ENCODE data around the gene PPP2R2B. TPM values are rescaled to one million over a fixed set of nuclear protein-coding genes. Genes with fewer than 3 reads are reported as not detected.

The PPP2R2B gene
- total RNA-seq, 1 experiment from 2014 or later: not detected

DNA sequence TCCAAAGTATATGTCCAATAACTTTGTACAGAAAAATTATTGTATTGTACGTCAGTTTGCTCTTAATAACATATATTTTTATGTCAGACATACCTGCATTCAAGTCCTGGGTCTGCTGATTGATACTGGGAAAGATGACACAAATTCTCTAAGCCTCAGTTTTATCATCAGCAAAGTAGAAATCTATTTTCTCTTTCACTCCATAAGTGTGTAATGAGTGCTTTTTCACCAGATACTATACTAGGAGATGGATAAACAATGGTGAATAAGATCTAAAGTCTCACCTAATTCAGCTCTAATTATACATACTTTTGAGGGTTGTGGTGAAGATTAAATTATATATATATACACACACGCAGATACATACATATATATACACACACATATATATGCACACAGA is 12.3 kb downstream of the PPP2R2B start:
- ChIA-PET CTCF (no interaction called here), POLR2A (no interaction called here), RAD21 (ENCODE audit: low non-redundant PET in 1 of 2, low total read pairs in 2 of 2, uncharacterized antibody in 2 of 2, unreplicated experiment in 2 of 2) (no interaction called here)
- H3K79me2 ChIP-seq (ENCODE audit: insufficient read depth, low read length): no peaks in the 10 kb centered on the region
- BruUV-seq (replicated peaks): no TSS peak
- H3K36me3 ChIP-seq (ENCODE audit: control insufficient read depth in 1 of 2, insufficient read depth in 2 of 2, low read length in 2 of 2): no peaks in the 10 kb centered on the region
- H3K4me3 ChIP-seq (replicated peaks in 1 of 2; ENCODE audit: low read depth in 1 of 2, low read length in 2 of 2): no peak overlapping the region
- no peaks in the 10 kb centered on the region for H3K27me3 ChIP-seq (ENCODE audit: insufficient read depth, low read length)
- ATAC-seq: no peak
- no peaks in the 10 kb centered on the region for H3K9me3 ChIP-seq (ENCODE audit: control insufficient read depth in 1 of 2, insufficient read depth in 1 of 2, low read depth in 1 of 2, low read length in 2 of 2)
- TF ChIP-seq EGR1 (IDR thresholded peaks at IDR 0.05; ENCODE audit: low read depth): no peak
- no peak for TF ChIP-seq TCF7L2 (IDR thresholded peaks at IDR 0.05; ENCODE audit: borderline replicate concordance, extremely low read depth, insufficient read depth, insufficient read length)
- no peak for TF ChIP-seq CBX3 (IDR thresholded peaks at IDR 0.05; ENCODE audit: low read depth)
- TF ChIP-seq ATF3 (IDR thresholded peaks at IDR 0.05): no peak
- TF ChIP-seq, protein P1, sequence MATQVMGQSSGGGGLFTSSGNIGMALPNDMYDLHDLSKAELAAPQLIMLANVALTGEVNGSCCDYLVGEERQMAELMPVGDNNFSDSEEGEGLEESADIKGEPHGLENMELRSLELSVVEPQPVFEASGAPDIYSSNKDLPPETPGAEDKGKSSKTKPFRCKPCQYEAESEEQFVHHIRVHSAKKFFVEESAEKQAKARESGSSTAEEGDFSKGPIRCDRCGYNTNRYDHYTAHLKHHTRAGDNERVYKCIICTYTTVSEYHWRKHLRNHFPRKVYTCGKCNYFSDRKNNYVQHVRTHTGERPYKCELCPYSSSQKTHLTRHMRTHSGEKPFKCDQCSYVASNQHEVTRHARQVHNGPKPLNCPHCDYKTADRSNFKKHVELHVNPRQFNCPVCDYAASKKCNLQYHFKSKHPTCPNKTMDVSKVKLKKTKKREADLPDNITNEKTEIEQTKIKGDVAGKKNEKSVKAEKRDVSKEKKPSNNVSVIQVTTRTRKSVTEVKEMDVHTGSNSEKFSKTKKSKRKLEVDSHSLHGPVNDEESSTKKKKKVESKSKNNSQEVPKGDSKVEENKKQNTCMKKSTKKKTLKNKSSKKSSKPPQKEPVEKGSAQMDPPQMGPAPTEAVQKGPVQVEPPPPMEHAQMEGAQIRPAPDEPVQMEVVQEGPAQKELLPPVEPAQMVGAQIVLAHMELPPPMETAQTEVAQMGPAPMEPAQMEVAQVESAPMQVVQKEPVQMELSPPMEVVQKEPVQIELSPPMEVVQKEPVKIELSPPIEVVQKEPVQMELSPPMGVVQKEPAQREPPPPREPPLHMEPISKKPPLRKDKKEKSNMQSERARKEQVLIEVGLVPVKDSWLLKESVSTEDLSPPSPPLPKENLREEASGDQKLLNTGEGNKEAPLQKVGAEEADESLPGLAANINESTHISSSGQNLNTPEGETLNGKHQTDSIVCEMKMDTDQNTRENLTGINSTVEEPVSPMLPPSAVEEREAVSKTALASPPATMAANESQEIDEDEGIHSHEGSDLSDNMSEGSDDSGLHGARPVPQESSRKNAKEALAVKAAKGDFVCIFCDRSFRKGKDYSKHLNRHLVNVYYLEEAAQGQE (IDR thresholded peaks at IDR 0.05; ENCODE audit: low read depth): no peak
- no peak for TF ChIP-seq CEBPB (IDR thresholded peaks at IDR 0.05; ENCODE audit: low read depth)
- no peak for TF ChIP-seq MAX (IDR thresholded peaks at IDR 0.05)
- TF ChIP-seq ELF1 (IDR thresholded peaks at IDR 0.05; ENCODE audit: borderline replicate concordance, low read depth): no peak
- no peak for TF ChIP-seq ZFX (IDR thresholded peaks at IDR 0.05)
- TF ChIP-seq FOSL1 (IDR thresholded peaks at IDR 0.05; ENCODE audit: low read depth): no peak
- TF ChIP-seq SRF (IDR thresholded peaks at IDR 0.05; ENCODE audit: low read depth): no peak
- TF ChIP-seq SP1 (IDR thresholded peaks at IDR 0.05; ENCODE audit: low read depth): no peak
- no peak for TF ChIP-seq ZNF274 (IDR thresholded peaks at IDR 0.05; ENCODE audit: low read depth, low read length)
- no peak for TF ChIP-seq POLR2AphosphoS5 (IDR thresholded peaks at IDR 0.05; ENCODE audit: low read depth, low read length)
- no peak for TF ChIP-seq EZH2phosphoT487 (IDR thresholded peaks at IDR 0.05; ENCODE audit: borderline replicate concordance)
- TF ChIP-seq POLR2A (IDR thresholded peaks at IDR 0.05; ENCODE audit: borderline replicate concordance, extremely low read depth, insufficient read depth, insufficient read length): no peak
- TF ChIP-seq CTCF (IDR thresholded peaks at IDR 0.05 in 2 of 3, conservative IDR thresholded peaks at IDR 0.05 in 1 of 3; ENCODE audit: borderline replicate concordance in 1 of 3, insufficient read depth in 1 of 3, low read depth in 2 of 3, low read length in 2 of 3): no peak
- TF ChIP-seq EZH2 (IDR thresholded peaks at IDR 0.05): no peak
- intact Hi-C loops (cut with micrococcal nuclease): no loop called here
- no peak overlapping the region for H2AFZ ChIP-seq (ENCODE audit: low read depth, low read length, poor library complexity, severe bottlenecking)
- no peak overlapping the region for H3K27ac ChIP-seq (ENCODE audit: low read depth, low read length)
- DNase-seq (ENCODE audit: low read depth, low spot score): no peak
- no peaks in the 10 kb centered on the region for H3K9me2 ChIP-seq (ENCODE audit: insufficient read depth)
- no peaks in the 10 kb centered on the region for H3K4me1 ChIP-seq (ENCODE audit: control insufficient read depth in 1 of 2, insufficient read depth in 2 of 2, low read length in 2 of 2)
- H3K4me2 ChIP-seq (ENCODE audit: low read length): no peak overlapping the region
- no peaks in the 10 kb centered on the region for H4K20me1 ChIP-seq (ENCODE audit: insufficient read depth)
- H3K9ac ChIP-seq (ENCODE audit: low read length): no peak overlapping the region
